Suprapubic skin (tissue), 4 donors: Measurements from ENCODE around the gene MARCHF10. TPM values are rescaled to one million over a fixed set of nuclear protein-coding genes. Genes with fewer than 3 reads are reported as not detected.

Experiments used
- DNase-seq, 2 donors: peaks; one replicate each; pipeline ENCODE4 v3.0.0-alpha.2; 2019; ENCODE audit warnings: low spot score in 2 of 2
- H3K27ac ChIP-seq: fragments of 200-600 bp; sonication (generic); one replicate; pipeline ENCODE4 v1.5.1; 2019
- H3K27me3 ChIP-seq: fragments of 200-600 bp; sonication (generic); one replicate; pipeline ENCODE4 v1.5.1; 2019
- H3K36me3 ChIP-seq: fragments of 200-600 bp; sonication (generic); one replicate; pipeline ENCODE4 v1.5.1; 2019
- H3K4me1 ChIP-seq: fragments of 200-600 bp; sonication (generic); one replicate; pipeline ENCODE4 v1.5.1; 2019
- H3K4me3 ChIP-seq: fragments of 200-600 bp; sonication (generic); one replicate; pipeline ENCODE4 v1.5.1; 2019; ENCODE audit warnings: mild to moderate bottlenecking
- H3K9me3 ChIP-seq: fragments of 200-600 bp; sonication (generic); one replicate; pipeline ENCODE4 v1.5.1; 2019
- EP300 ChIP-seq: sonication (generic); formaldehyde crosslinking; IDR thresholded peaks from one replicate; pipeline ENCODE4 v1.6.1; 2017; ENCODE audit warnings: antibody characterized with exemption
- POLR2A ChIP-seq, 2 donors: fragments of 450-650 bp; IDR thresholded peaks; one replicate each; pipeline ENCODE4 v1.6.1; 2017; ENCODE audit warnings: antibody characterized with exemption in 2 of 2, mild to moderate bottlenecking in 2 of 2, moderate library complexity in 2 of 2
- POLR2AphosphoS5 ChIP-seq, 3 donors: sonication (generic); formaldehyde crosslinking; IDR thresholded peaks; one replicate each; pipeline ENCODE4 v1.6.1; 2017; ENCODE audit warnings: antibody characterized with exemption in 3 of 3
- WGBS: methylation state at CpG from one replicate; pipeline ENCODE4 v1.1.5; 2018; 5-methylcytosine and 5-hydroxymethylcytosine counted together
- total RNA-seq, 4 donors: library from RNA; depleted of rRNA; stranded (reverse); fragments of >200 nt; gene quantifications; one replicate each; pipeline ENCODE4 v1.1.0, GENCODE V29; 2016
- TF ChIP-seq, protein P1 (sequence below), 2 donors: fragments of 200-600 bp in 1 of 2; fragments of 450-650 bp in 1 of 2; sonication (generic) in 1 of 2; IDR thresholded peaks; one replicate each; pipeline ENCODE4 v1.5.1; 2016 to 2019; ENCODE audit warnings: antibody characterized with exemption in 2 of 2, mild to moderate bottlenecking in 1 of 2, moderate library complexity in 1 of 2

The MARCHF10 gene
- total RNA-seq, 4 donors from 2014 or later, result not detected

- DNase-seq, result no peak
- peaks cover 14% of the 10 kb centered on the region for H3K4me1 ChIP-seq
- no peak overlapping the region for H3K27ac ChIP-seq
- no peak overlapping the region for H3K4me3 ChIP-seq
- no peaks in the 10 kb centered on the region for H3K27me3 ChIP-seq
- TF ChIP-seq POLR2AphosphoS5 (IDR thresholded peaks at IDR 0.05) (no peak), POLR2A (IDR thresholded peaks at IDR 0.05) (no peak), EP300 (no peak)
- TF ChIP-seq, protein P1, sequence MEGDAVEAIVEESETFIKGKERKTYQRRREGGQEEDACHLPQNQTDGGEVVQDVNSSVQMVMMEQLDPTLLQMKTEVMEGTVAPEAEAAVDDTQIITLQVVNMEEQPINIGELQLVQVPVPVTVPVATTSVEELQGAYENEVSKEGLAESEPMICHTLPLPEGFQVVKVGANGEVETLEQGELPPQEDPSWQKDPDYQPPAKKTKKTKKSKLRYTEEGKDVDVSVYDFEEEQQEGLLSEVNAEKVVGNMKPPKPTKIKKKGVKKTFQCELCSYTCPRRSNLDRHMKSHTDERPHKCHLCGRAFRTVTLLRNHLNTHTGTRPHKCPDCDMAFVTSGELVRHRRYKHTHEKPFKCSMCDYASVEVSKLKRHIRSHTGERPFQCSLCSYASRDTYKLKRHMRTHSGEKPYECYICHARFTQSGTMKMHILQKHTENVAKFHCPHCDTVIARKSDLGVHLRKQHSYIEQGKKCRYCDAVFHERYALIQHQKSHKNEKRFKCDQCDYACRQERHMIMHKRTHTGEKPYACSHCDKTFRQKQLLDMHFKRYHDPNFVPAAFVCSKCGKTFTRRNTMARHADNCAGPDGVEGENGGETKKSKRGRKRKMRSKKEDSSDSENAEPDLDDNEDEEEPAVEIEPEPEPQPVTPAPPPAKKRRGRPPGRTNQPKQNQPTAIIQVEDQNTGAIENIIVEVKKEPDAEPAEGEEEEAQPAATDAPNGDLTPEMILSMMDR (IDR thresholded peaks at IDR 0.05), result no peak
- 50% methylated on average over 8 of the region's 8 CpGs for WGBS
- no peaks in the 10 kb centered on the region for H3K36me3 ChIP-seq
- H3K9me3 ChIP-seq, result no peaks in the 10 kb centered on the region
Observed at GRCh38 chr17:62746941-62747340, 61.2 kb downstream of the MARCHF10 start.

DNA sequence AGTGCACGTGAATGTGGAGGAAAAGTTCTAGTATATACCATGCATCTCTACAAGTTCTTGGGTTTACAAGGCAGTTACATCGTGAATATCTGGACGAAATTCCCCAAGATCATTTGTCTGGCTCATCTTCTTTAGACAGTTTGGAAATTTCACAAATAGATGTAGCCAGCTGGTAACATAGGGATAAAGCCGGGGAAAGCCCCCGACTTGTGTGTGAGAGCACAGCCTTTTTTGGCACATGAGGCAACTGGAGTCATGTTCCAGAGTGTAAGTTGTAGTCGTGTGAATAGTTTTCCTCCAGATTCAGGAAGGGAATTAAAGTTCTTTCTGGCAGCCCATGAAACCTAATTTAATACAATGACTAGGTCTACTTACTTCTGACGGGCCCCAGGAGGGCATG lies 62.3 kb downstream of the MARCHF10 start:
- DNase-seq, result no peak
- Histone ChIP-seq H3K27me3 (no peaks in the 10 kb centered on the region), H3K9me3 (no peaks in the 10 kb centered on the region), H3K27ac (no peak overlapping the region), H3K4me1 (peaks cover 11% of the 10 kb centered on the region), H3K4me3 (no peak overlapping the region), H3K36me3 (no peaks in the 10 kb centered on the region)
- TF ChIP-seq EP300 (no peak), POLR2AphosphoS5 (IDR thresholded peaks at IDR 0.05) (no peak), POLR2A (IDR thresholded peaks at IDR 0.05) (no peak)
- TF ChIP-seq, protein P1 (IDR thresholded peaks at IDR 0.05), result no peak
- WGBS, result 41% methylated on average over 7 of the region's 7 CpGs

DNA sequence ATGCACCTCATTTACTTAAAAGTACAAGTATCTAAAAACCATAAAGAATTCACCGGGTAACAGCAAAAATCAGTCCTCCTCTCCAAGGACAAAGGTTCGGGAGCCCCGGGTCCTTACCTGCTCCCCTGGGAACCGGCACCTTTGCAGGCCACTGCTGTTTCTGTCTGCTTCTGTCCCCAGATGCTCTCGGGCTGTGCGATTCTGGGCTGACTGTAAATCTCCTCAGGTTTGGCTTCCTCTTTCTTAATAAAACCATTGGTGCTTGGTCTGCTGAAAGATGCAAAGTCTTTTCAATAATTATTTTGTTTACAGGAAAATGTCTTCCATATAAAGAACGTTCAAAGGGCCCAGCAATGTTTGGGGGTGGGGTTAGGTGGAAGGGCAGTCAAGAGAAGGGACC lies 63.9 kb downstream of the MARCHF10 start:
- no peak for DNase-seq

DNA sequence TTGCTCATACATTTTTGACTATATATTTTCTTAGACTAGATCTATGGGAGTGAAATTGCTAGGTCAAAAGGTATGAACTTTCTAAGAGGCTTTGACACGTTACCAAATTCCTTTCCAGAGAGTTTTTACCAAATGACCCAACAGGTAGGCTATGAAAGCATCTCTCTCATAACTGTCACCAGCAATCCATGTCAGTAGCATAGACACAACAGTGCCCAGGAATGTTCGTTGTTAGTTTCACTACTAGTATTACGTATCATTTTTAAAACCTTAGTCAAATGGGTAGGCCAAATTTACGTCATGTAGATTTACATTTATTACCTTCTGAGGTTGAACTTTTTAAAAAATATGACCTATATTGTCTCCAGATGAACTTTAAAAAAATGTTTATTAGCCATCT lies 66.8 kb downstream of the MARCHF10 start:
- H3K27ac ChIP-seq, result no peak overlapping the region
- no peak for DNase-seq
- no peaks in the 10 kb centered on the region for H3K36me3 ChIP-seq
- H3K4me3 ChIP-seq, result no peak overlapping the region
- TF ChIP-seq POLR2AphosphoS5 (IDR thresholded peaks at IDR 0.05) (no peak), EP300 (no peak), POLR2A (IDR thresholded peaks at IDR 0.05) (no peak)
- TF ChIP-seq, protein P1 (IDR thresholded peaks at IDR 0.05), result no peak
- H3K4me1 ChIP-seq, result no peaks in the 10 kb centered on the region
- H3K27me3 ChIP-seq, result no peaks in the 10 kb centered on the region
- whole genome bisulfite sequencing, result 87% methylated on average over 4 of the region's 4 CpGs
- no peaks in the 10 kb centered on the region for H3K9me3 ChIP-seq

More for the DNA sequence above, 63.9 kb downstream of the MARCHF10 start:
- Histone ChIP-seq H3K9me3 (no peaks in the 10 kb centered on the region), H3K27me3 (no peaks in the 10 kb centered on the region), H3K4me1 (peaks cover 6% of the 10 kb centered on the region), H3K36me3 (no peaks in the 10 kb centered on the region), H3K4me3 (no peak overlapping the region), H3K27ac (no peak overlapping the region)
- no peak for TF ChIP-seq EP300
- TF ChIP-seq POLR2AphosphoS5 (IDR thresholded peaks at IDR 0.05), result no peak
- no peak for TF ChIP-seq POLR2A (IDR thresholded peaks at IDR 0.05)
- TF ChIP-seq, protein P1 (IDR thresholded peaks at IDR 0.05), result no peak
- 82% methylated on average over 7 of the region's 7 CpGs for WGBS

GRCh38 chr17:62739645-62740388 lies 68.3 kb downstream of the MARCHF10 start:
- Histone ChIP-seq H3K36me3 (no peaks in the 10 kb centered on the region), H3K27ac (no peak overlapping the region), H3K4me3 (no peak overlapping the region), H3K27me3 (no peaks in the 10 kb centered on the region), H3K4me1 (no peaks in the 10 kb centered on the region), H3K9me3 (no peaks in the 10 kb centered on the region)
- DNase-seq, result no peak
- TF ChIP-seq, protein P1 (IDR thresholded peaks at IDR 0.05), result no peak
- TF ChIP-seq POLR2AphosphoS5 (IDR thresholded peaks at IDR 0.05), result no peak
- no peak for TF ChIP-seq EP300
- no peak for TF ChIP-seq POLR2A (IDR thresholded peaks at IDR 0.05)
- 78% methylated on average over 16 of the region's 16 CpGs for WGBS
